Head of caudate nucleus (tissue), 42 donors: ENCODE measurements around the gene FAM13C.

Source experiments
- DNase-seq, 42 donors: peaks; one replicate each; pipeline versions ENCODE4 v3.0.0 to v3.0.0-alpha.2; 2020 to 2021; ENCODE audit warnings: mixed read lengths in 7 of 42
- intact Hi-C: fragments of 100-400 bp; cut with DNase I; formaldehyde crosslinking; loops from one replicate; pipeline ENCODE4 v1.15.0; 2022

Gene FAM13C

GRCh38 chr10:59323831-59324401, 38.4 kb downstream of the FAM13C start:
- peak in 1 of 42 donors; percentile 45 for DNase-seq

GRCh38 chr10:59323036-59323459, 39.3 kb downstream of the FAM13C start:
- intact Hi-C loops: no loop called here
- DNase-seq: peak in 7 of 42 donors; percentile 12 to 51 (median 36)

More at GRCh38 chr10:59323831-59324401, 38.4 kb downstream of the FAM13C start:
- intact Hi-C loops: no loop called here

GRCh38 chr10:59322131-59322530, 40.2 kb downstream of the FAM13C start:
- intact Hi-C loops: no loop called here
- DNase-seq: no peak

GRCh38 chr10:59320355-59320754, 42.0 kb downstream of the FAM13C start:
- intact Hi-C loops: no loop called here
- peak in 4 of 42 donors; percentile 20 to 40 (median 23) for DNase-seq

GRCh38 chr10:59319854-59320253, 42.5 kb downstream of the FAM13C start:
- intact Hi-C loops: no loop called here
- no peak for DNase-seq

- intact Hi-C loops: no loop called here
- DNase-seq: no peak
These were observed 45.3 kb downstream of the FAM13C start for GRCh38 chr10:59317066-59317465.

- intact Hi-C loops: no loop called here
- no peak for DNase-seq
These were observed 46.9 kb downstream of the FAM13C start for GRCh38 chr10:59315465-59315864.

GRCh38 chr10:59314268-59314667, 48.1 kb downstream of the FAM13C start:
- intact Hi-C loops: no loop called here
- DNase-seq: no peak

GRCh38 chr10:59312247-59312646, 50.1 kb downstream of the FAM13C start:
- DNase-seq: no peak
- intact Hi-C loops: no loop called here

GRCh38 chr10:59311025-59311424, 51.3 kb downstream of the FAM13C start:
- DNase-seq: no peak
- intact Hi-C loops: no loop called here

GRCh38 chr10:59310324-59310914, 51.9 kb downstream of the FAM13C start:
- intact Hi-C loops: no loop called here
- no peak for DNase-seq

GRCh38 chr10:59304521-59305097, 57.7 kb downstream of the FAM13C start:
- intact Hi-C loops: no loop called here
- no peak for DNase-seq

GRCh38 chr10:59303018-59303417, 59.3 kb downstream of the FAM13C start:
- no peak for DNase-seq
- intact Hi-C loops: no loop called here

- no peak for DNase-seq
- intact Hi-C loops: no loop called here
These were observed 60.0 kb downstream of the FAM13C start for GRCh38 chr10:59302381-59302780.

GRCh38 chr10:59301067-59301754, 61.1 kb downstream of the FAM13C start:
- intact Hi-C loops: no loop called here
- DNase-seq: no peak

GRCh38 chr10:59300386-59300785, 62.0 kb downstream of the FAM13C start:
- intact Hi-C loops: no loop called here
- DNase-seq: no peak

GRCh38 chr10:59299933-59300332, 62.4 kb downstream of the FAM13C start:
- DNase-seq: peak in 2 of 42 donors; percentile 37 to 42
- intact Hi-C loops: no loop called here

- intact Hi-C loops: no loop called here
- DNase-seq: peak in 1 of 42 donors; percentile 64
These were observed 71.9 kb downstream of the FAM13C start for GRCh38 chr10:59290448-59290847.

- intact Hi-C loops: no loop called here
- DNase-seq: peak in 1 of 42 donors; percentile 51
These were observed 72.5 kb downstream of the FAM13C start for GRCh38 chr10:59289853-59290252.

GRCh38 chr10:59287587-59288255, 74.6 kb downstream of the FAM13C start:
- intact Hi-C loops: no loop called here
- DNase-seq: peak in 21 of 42 donors; percentile 36 to 79 (median 51)
